C4-2B (cell line): ENCODE measurements around the gene SLC1A4.

Source experiments
- H3K27ac ChIP-seq: fragments of 450-650 bp; 2 replicates; pipeline ENCODE4 v1.5.1; 2017
- CTCF ChIP-seq: fragments of 450-650 bp; conservative IDR thresholded peaks from 2 replicates; pipeline ENCODE4 v1.5.1; 2017; ENCODE audit warnings: mild to moderate bottlenecking
- ZFX ChIP-seq: fragments of 450-650 bp; IDR thresholded peaks from 2 replicates; pipeline ENCODE4 v1.6.1; 2017

The SLC1A4 gene

GRCh38 chr2:64987001-64987955 lies 1.9 kb upstream of the SLC1A4 start:
- no peak overlapping the region for H3K27ac ChIP-seq

GRCh38 chr2:64987956-64988419 lies 1.2 kb upstream of the SLC1A4 start:
- peak overlapping the region; percentile 53; the same call in 1 of the 2 replicates for H3K27ac ChIP-seq

More at GRCh38 chr2:64987001-64987955, 1.9 kb upstream of the SLC1A4 start:
- TF ChIP-seq CTCF (no peak), ZFX (no peak)

GRCh38 chr2:64988420-64989125 lies 626 bp upstream of the SLC1A4 start:
- TF ChIP-seq CTCF (peak; percentile 22; the same call in 1 of the 2 replicates), ZFX (no peak)
- peak overlapping the region; percentile 53; the same call in 1 of the 2 replicates for H3K27ac ChIP-seq

More at GRCh38 chr2:64987956-64988419, 1.2 kb upstream of the SLC1A4 start:
- TF ChIP-seq CTCF, result no peak
- TF ChIP-seq ZFX, result no peak

- TF ChIP-seq ZFX (no peak), CTCF (no peak)
- peak overlapping the region; percentile 53 for H3K27ac ChIP-seq
Measured at GRCh38 chr2:64989982-64990614, 899 bp downstream of the SLC1A4 start.

- TF ChIP-seq ZFX (no peak), CTCF (no peak)
- H3K27ac ChIP-seq, result no peak overlapping the region
Measured at GRCh38 chr2:64990876-64991275, 1.7 kb downstream of the SLC1A4 start.

- no peak overlapping the region for H3K27ac ChIP-seq
- TF ChIP-seq ZFX (no peak), CTCF (no peak)
Measured at GRCh38 chr2:64992218-64992617, 3.0 kb downstream of the SLC1A4 start.
